BLaER1 (cell line): ENCODE data around the gene ADGRD1.

Experiments used
- H3K27ac ChIP-seq: shearing (Covaris generic); formaldehyde crosslinking; 2 replicates; pipeline ENCODE4 v1.8.1; 2022
- H3K27me3 ChIP-seq: shearing (Covaris generic); formaldehyde crosslinking; 2 replicates; pipeline ENCODE4 v1.8.1; 2022
- H3K36me3 ChIP-seq: shearing (Covaris generic); formaldehyde crosslinking; 2 replicates; pipeline ENCODE4 v1.8.1; 2022
- H3K4me1 ChIP-seq: shearing (Covaris generic); formaldehyde crosslinking; 2 replicates; pipeline ENCODE4 v1.8.1; 2022
- H3K4me2 ChIP-seq: shearing (Covaris generic); formaldehyde crosslinking; 2 replicates; pipeline ENCODE4 v1.8.1; 2022
- H3K4me3 ChIP-seq: shearing (Covaris generic); formaldehyde crosslinking; 2 replicates; pipeline ENCODE4 v1.8.1; 2022
- H3K9ac ChIP-seq: shearing (Covaris generic); formaldehyde crosslinking; 2 replicates; pipeline ENCODE4 v1.8.1; 2022
- H3K9me3 ChIP-seq: shearing (Covaris generic); formaldehyde crosslinking; 2 replicates; pipeline ENCODE4 v1.8.1; 2022
- H4K20me1 ChIP-seq: shearing (Covaris generic); formaldehyde crosslinking; 2 replicates; pipeline ENCODE4 v1.8.1; 2022
- Cebpa-rat ChIP-seq: shearing (Covaris generic); IDR thresholded peaks from 2 replicates; pipeline ENCODE4 v1.8.1; 2022

Gene ADGRD1

GRCh38 chr12:131176926-131177325 lies 223.2 kb downstream of the ADGRD1 start:
- no peak for TF ChIP-seq Cebpa-rat
- H3K4me1 ChIP-seq: peaks cover 32% of the 10 kb centered on the region
- no peak overlapping the region for H3K27ac ChIP-seq
- H3K9me3 ChIP-seq: peaks cover 28% of the 10 kb centered on the region
- H4K20me1 ChIP-seq: no peaks in the 10 kb centered on the region
- H3K9ac ChIP-seq: no peak overlapping the region
- H3K4me2 ChIP-seq: no peak overlapping the region
- H3K36me3 ChIP-seq: no peaks in the 10 kb centered on the region
- H3K27me3 ChIP-seq: no peaks in the 10 kb centered on the region
- no peak overlapping the region for H3K4me3 ChIP-seq

GRCh38 chr12:131177599-131177998 lies 223.9 kb downstream of the ADGRD1 start:
- no peaks in the 10 kb centered on the region for H3K27me3 ChIP-seq
- peaks cover 25% of the 10 kb centered on the region for H3K4me1 ChIP-seq
- H4K20me1 ChIP-seq: no peaks in the 10 kb centered on the region
- TF ChIP-seq Cebpa-rat: no peak
- no peak overlapping the region for H3K9ac ChIP-seq
- H3K36me3 ChIP-seq: no peaks in the 10 kb centered on the region
- peaks cover 28% of the 10 kb centered on the region for H3K9me3 ChIP-seq
- H3K27ac ChIP-seq: no peak overlapping the region
- no peak overlapping the region for H3K4me3 ChIP-seq
- no peak overlapping the region for H3K4me2 ChIP-seq

- Histone ChIP-seq H3K4me1 (peaks cover 4% of the 10 kb centered on the region; the same call in 1 of the 2 replicates), H3K36me3 (no peaks in the 10 kb centered on the region), H3K27me3 (no peaks in the 10 kb centered on the region), H4K20me1 (no peaks in the 10 kb centered on the region), H3K4me3 (no peak overlapping the region), H3K9me3 (peaks cover 42% of the 10 kb centered on the region), H3K27ac (no peak overlapping the region), H3K9ac (no peak overlapping the region), H3K4me2 (no peak overlapping the region)
- TF ChIP-seq Cebpa-rat: no peak
Measured at GRCh38 chr12:131187602-131188001, 233.9 kb downstream of the ADGRD1 start.

GRCh38 chr12:131188131-131189050 lies 234.7 kb downstream of the ADGRD1 start:
- peaks cover 39% of the 10 kb centered on the region for H3K9me3 ChIP-seq
- no peak overlapping the region for H3K4me3 ChIP-seq
- peaks cover 4% of the 10 kb centered on the region; the same call in 1 of the 2 replicates for H3K4me1 ChIP-seq
- no peak overlapping the region for H3K27ac ChIP-seq
- H3K9ac ChIP-seq: no peak overlapping the region
- H3K36me3 ChIP-seq: no peaks in the 10 kb centered on the region
- H3K4me2 ChIP-seq: peak overlapping the region; percentile 10; the same call in 1 of the 2 replicates
- TF ChIP-seq Cebpa-rat: no peak
- no peaks in the 10 kb centered on the region for H3K27me3 ChIP-seq
- H4K20me1 ChIP-seq: no peaks in the 10 kb centered on the region

- no peaks in the 10 kb centered on the region for H3K36me3 ChIP-seq
- H3K4me1 ChIP-seq: peaks cover 4% of the 10 kb centered on the region; the same call in 1 of the 2 replicates
- no peak overlapping the region for H3K4me3 ChIP-seq
- no peak overlapping the region for H3K4me2 ChIP-seq
- TF ChIP-seq Cebpa-rat: no peak
- H3K27me3 ChIP-seq: no peaks in the 10 kb centered on the region
- peaks cover 33% of the 10 kb centered on the region for H3K9me3 ChIP-seq
- H4K20me1 ChIP-seq: no peaks in the 10 kb centered on the region
- no peak overlapping the region for H3K9ac ChIP-seq
- no peak overlapping the region for H3K27ac ChIP-seq
Measured at GRCh38 chr12:131189781-131190180, 236.1 kb downstream of the ADGRD1 start.

GRCh38 chr12:131190965-131191364 lies 237.3 kb downstream of the ADGRD1 start:
- Histone ChIP-seq H3K27ac (no peak overlapping the region), H3K4me1 (peaks cover 4% of the 10 kb centered on the region; the same call in 1 of the 2 replicates), H3K9me3 (peaks cover 25% of the 10 kb centered on the region), H3K9ac (no peak overlapping the region), H3K4me2 (no peak overlapping the region), H4K20me1 (no peaks in the 10 kb centered on the region), H3K27me3 (no peaks in the 10 kb centered on the region), H3K36me3 (no peaks in the 10 kb centered on the region), H3K4me3 (no peak overlapping the region)
- no peak for TF ChIP-seq Cebpa-rat
